ENCODE data around the gene INPP5B. TPM values are rescaled to one million over a fixed set of nuclear protein-coding genes. Genes with fewer than 3 reads are reported as not detected.
A peak's percentile ranks its signal among the peaks of the same experiment; 100 is the strongest.
"Not testable (repeated sequence)": the region's sequence is repeated elsewhere in the genome, so short reads cannot be mapped to it uniquely, and the experiment has no call there.

The INPP5B gene
- total and polyA plus RNA-seq, 4 donors: 11.5 to 26.6 (median 21.4) TPM

DNA sequence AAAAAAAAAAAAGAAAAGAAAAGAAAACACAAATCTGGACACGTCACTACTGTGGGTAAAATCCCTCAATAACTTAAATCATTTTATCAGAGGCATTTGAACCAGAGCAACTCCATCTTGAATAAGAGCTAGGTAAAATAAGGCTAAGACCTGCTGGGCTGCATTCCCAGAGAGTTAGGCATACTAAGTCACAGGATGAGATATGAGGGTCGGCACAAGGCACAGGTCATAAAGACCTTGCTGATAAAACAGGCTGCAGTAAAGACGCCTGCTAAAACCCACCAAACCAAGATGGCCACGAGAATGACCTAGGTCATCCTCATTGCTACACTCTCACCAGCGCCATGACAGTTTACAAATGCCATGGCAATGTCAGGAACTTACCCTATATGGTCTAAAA lies 43.9 kb downstream of the INPP5B start:
- Histone ChIP-seq H3K9me3 (ENCODE audit: control insufficient read depth, insufficient read depth, low read length) (peaks cover 5% of the 10 kb centered on the region), H3K4me1 (ENCODE audit: control insufficient read depth, insufficient read depth, low read length) (no peaks in the 10 kb centered on the region), H3K27ac (ENCODE audit: low read depth, low read length) (no peak overlapping the region), H3K4me3 (ENCODE audit: low read depth, low read length) (no peak overlapping the region), H3K27me3 (ENCODE audit: control insufficient read depth, insufficient read depth, low read length) (no peaks in the 10 kb centered on the region), H3K36me3 (ENCODE audit: control insufficient read depth, insufficient read depth, low read length) (peaks cover 2% of the 10 kb centered on the region)
- 71% methylated on average over 2 of the region's 5 CpGs for WGBS (ENCODE audit: insufficient coverage)
- no peak for DNase-seq (ENCODE audit: low read depth in 4 of 6, low spot score in 6 of 6)

DNA sequence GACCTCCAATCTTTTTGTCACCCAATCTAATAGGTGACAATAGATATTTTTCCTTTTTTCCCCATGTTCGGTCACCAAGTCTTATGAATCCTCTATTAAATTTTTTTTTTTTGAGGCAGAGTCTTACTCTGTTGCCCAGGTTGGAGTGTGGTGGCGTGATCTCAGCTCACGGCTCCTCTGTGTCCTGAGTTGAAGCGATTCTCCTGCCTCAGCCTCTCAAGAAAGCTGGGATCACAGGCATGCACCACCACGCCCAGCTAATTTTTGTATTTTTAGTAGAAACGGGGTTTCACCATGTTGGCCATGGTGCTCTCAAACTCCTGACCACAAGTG lies 45.0 kb downstream of the INPP5B start:
- Histone ChIP-seq H3K27me3 (ENCODE audit: control insufficient read depth, insufficient read depth, low read length) (no peaks in the 10 kb centered on the region), H3K4me1 (ENCODE audit: control insufficient read depth, insufficient read depth, low read length) (no peaks in the 10 kb centered on the region), H3K9me3 (ENCODE audit: control insufficient read depth, insufficient read depth, low read length) (peaks cover 4% of the 10 kb centered on the region), H3K27ac (ENCODE audit: low read depth, low read length) (no peak overlapping the region), H3K36me3 (ENCODE audit: control insufficient read depth, insufficient read depth, low read length) (peaks cover 2% of the 10 kb centered on the region), H3K4me3 (ENCODE audit: low read depth, low read length) (no peak overlapping the region)
- DNase-seq (ENCODE audit: low read depth in 4 of 6, low spot score in 6 of 6): no peak
- WGBS (ENCODE audit: insufficient coverage): 98% methylated on average over 5 of the region's 6 CpGs

- WGBS (ENCODE audit: insufficient coverage): 82% methylated on average over 3 of the region's 8 CpGs
- Histone ChIP-seq H3K4me1 (ENCODE audit: control insufficient read depth, insufficient read depth, low read length) (no peaks in the 10 kb centered on the region), H3K4me3 (ENCODE audit: low read depth, low read length) (no peak overlapping the region), H3K36me3 (ENCODE audit: control insufficient read depth, insufficient read depth, low read length) (peaks cover 2% of the 10 kb centered on the region), H3K27ac (ENCODE audit: low read depth, low read length) (no peak overlapping the region), H3K27me3 (ENCODE audit: control insufficient read depth, insufficient read depth, low read length) (no peaks in the 10 kb centered on the region), H3K9me3 (ENCODE audit: control insufficient read depth, insufficient read depth, low read length) (peaks cover 2% of the 10 kb centered on the region)
- no peak for DNase-seq (ENCODE audit: low read depth in 4 of 6, low spot score in 6 of 6)
Measured at GRCh38 chr1:37901191-37901892, 45.5 kb downstream of the INPP5B start.

- WGBS (ENCODE audit: insufficient coverage): no CpG with 5 or more reads among the region's 3 CpGs
- not testable (repeated sequence) for H3K36me3 ChIP-seq (ENCODE audit: control insufficient read depth, insufficient read depth, low read length); H3K27me3 ChIP-seq (ENCODE audit: control insufficient read depth, insufficient read depth, low read length); H3K4me1 ChIP-seq (ENCODE audit: control insufficient read depth, insufficient read depth, low read length); H3K9me3 ChIP-seq (ENCODE audit: control insufficient read depth, insufficient read depth, low read length); H3K27ac ChIP-seq (ENCODE audit: low read depth, low read length); DNase-seq (ENCODE audit: low read depth in 4 of 6, low spot score in 6 of 6); H3K4me3 ChIP-seq (ENCODE audit: low read depth, low read length)
Measured at GRCh38 chr1:37897563-37897962, 49.3 kb downstream of the INPP5B start.

GRCh38 chr1:37893673-37894072 lies 53.2 kb downstream of the INPP5B start:
- H3K4me1 ChIP-seq (ENCODE audit: control insufficient read depth, insufficient read depth, low read length): no peaks in the 10 kb centered on the region
- no peaks in the 10 kb centered on the region for H3K9me3 ChIP-seq (ENCODE audit: control insufficient read depth, insufficient read depth, low read length)
- WGBS (ENCODE audit: insufficient coverage): 86% methylated on average over 1 of the region's 2 CpGs
- H3K4me3 ChIP-seq (ENCODE audit: low read depth, low read length): no peak overlapping the region
- H3K27ac ChIP-seq (ENCODE audit: low read depth, low read length): no peak overlapping the region
- DNase-seq (ENCODE audit: low read depth in 4 of 6, low spot score in 6 of 6): no peak
- H3K36me3 ChIP-seq (ENCODE audit: control insufficient read depth, insufficient read depth, low read length): peaks cover 6% of the 10 kb centered on the region
- H3K27me3 ChIP-seq (ENCODE audit: control insufficient read depth, insufficient read depth, low read length): no peaks in the 10 kb centered on the region

GRCh38 chr1:37892151-37893047 lies 54.5 kb downstream of the INPP5B start:
- H3K9me3 ChIP-seq (ENCODE audit: control insufficient read depth, insufficient read depth, low read length): no peaks in the 10 kb centered on the region
- H3K4me3 ChIP-seq (ENCODE audit: low read depth, low read length): no peak overlapping the region
- no peak for DNase-seq (ENCODE audit: low read depth in 4 of 6, low spot score in 6 of 6)
- peaks cover 5% of the 10 kb centered on the region for H3K36me3 ChIP-seq (ENCODE audit: control insufficient read depth, insufficient read depth, low read length)
- 94% methylated on average over 3 of the region's 5 CpGs for WGBS (ENCODE audit: insufficient coverage)
- no peaks in the 10 kb centered on the region for H3K27me3 ChIP-seq (ENCODE audit: control insufficient read depth, insufficient read depth, low read length)
- no peaks in the 10 kb centered on the region for H3K4me1 ChIP-seq (ENCODE audit: control insufficient read depth, insufficient read depth, low read length)
- H3K27ac ChIP-seq (ENCODE audit: low read depth, low read length): no peak overlapping the region

- no peak overlapping the region for H3K4me3 ChIP-seq (ENCODE audit: low read depth, low read length)
- H3K36me3 ChIP-seq (ENCODE audit: control insufficient read depth, insufficient read depth, low read length): peaks cover 18% of the 10 kb centered on the region
- H3K27me3 ChIP-seq (ENCODE audit: control insufficient read depth, insufficient read depth, low read length): no peaks in the 10 kb centered on the region
- peak in 4 of 6 donors; percentile 1 to 66 (median 26) for DNase-seq (ENCODE audit: low read depth in 4 of 6, low spot score in 6 of 6)
- H3K27ac ChIP-seq (ENCODE audit: low read depth, low read length): no peak overlapping the region
- no peaks in the 10 kb centered on the region for H3K4me1 ChIP-seq (ENCODE audit: control insufficient read depth, insufficient read depth, low read length)
- no CpG with 5 or more reads among the region's 4 CpGs for WGBS (ENCODE audit: insufficient coverage)
- H3K9me3 ChIP-seq (ENCODE audit: control insufficient read depth, insufficient read depth, low read length): no peaks in the 10 kb centered on the region
Measured at GRCh38 chr1:37890378-37891014, 56.4 kb downstream of the INPP5B start.

GRCh38 chr1:37888022-37888700 lies 58.7 kb downstream of the INPP5B start:
- H3K27ac ChIP-seq (ENCODE audit: low read depth, low read length): no peak overlapping the region
- no peaks in the 10 kb centered on the region for H3K4me1 ChIP-seq (ENCODE audit: control insufficient read depth, insufficient read depth, low read length)
- no peaks in the 10 kb centered on the region for H3K27me3 ChIP-seq (ENCODE audit: control insufficient read depth, insufficient read depth, low read length)
- WGBS (ENCODE audit: insufficient coverage): no CpG with 5 or more reads among the region's 6 CpGs
- peaks cover 29% of the 10 kb centered on the region for H3K36me3 ChIP-seq (ENCODE audit: control insufficient read depth, insufficient read depth, low read length)
- DNase-seq (ENCODE audit: low read depth in 4 of 6, low spot score in 6 of 6): peak in 1 of 6 donors; percentile 1
- no peak overlapping the region for H3K4me3 ChIP-seq (ENCODE audit: low read depth, low read length)
- no peaks in the 10 kb centered on the region for H3K9me3 ChIP-seq (ENCODE audit: control insufficient read depth, insufficient read depth, low read length)

DNA sequence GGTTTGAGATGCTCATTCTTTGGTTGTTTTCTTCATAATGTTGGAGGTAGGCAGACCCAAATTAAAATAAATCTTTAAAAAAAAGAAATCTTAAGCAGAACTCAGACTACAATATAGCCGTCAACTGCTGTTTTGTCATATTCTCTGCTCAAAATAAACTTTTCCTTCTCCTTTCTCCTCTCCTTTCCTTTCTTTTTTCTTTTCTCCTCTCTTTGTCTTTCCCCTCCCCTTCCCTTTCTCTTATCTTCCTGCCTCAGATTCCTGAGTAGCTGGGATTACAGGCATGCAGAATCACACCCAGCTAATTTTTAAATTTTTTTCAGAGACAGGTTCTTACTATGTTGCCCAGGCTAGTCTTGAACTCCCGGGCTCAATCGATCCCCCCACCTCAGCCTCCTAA lies 62.7 kb downstream of the INPP5B start:
- H3K27me3 ChIP-seq (ENCODE audit: control insufficient read depth, insufficient read depth, low read length): no peaks in the 10 kb centered on the region
- H3K27ac ChIP-seq (ENCODE audit: low read depth, low read length): no peak overlapping the region
- WGBS (ENCODE audit: insufficient coverage): 90% methylated on average over 3 of the region's 3 CpGs
- H3K36me3 ChIP-seq (ENCODE audit: control insufficient read depth, insufficient read depth, low read length): peaks cover 51% of the 10 kb centered on the region
- H3K4me3 ChIP-seq (ENCODE audit: low read depth, low read length): no peak overlapping the region
- no peak for DNase-seq (ENCODE audit: low read depth in 4 of 6, low spot score in 6 of 6)
- H3K4me1 ChIP-seq (ENCODE audit: control insufficient read depth, insufficient read depth, low read length): no peaks in the 10 kb centered on the region
- H3K9me3 ChIP-seq (ENCODE audit: control insufficient read depth, insufficient read depth, low read length): no peaks in the 10 kb centered on the region

Data from spinal cord (tissue), 10 donors.